GM18951 (cell line): ENCODE results near the gene HEBP1.

Source experiments
- POLR2A ChIP-seq: IDR thresholded peaks from 4 replicates; pipeline ENCODE4 v1.6.1; 2011; ENCODE audit warnings: mild to moderate bottlenecking; ENCODE audit not compliant: insufficient read length, insufficient read depth; ENCODE audit errors: extremely low read depth
- in situ Hi-C: fragments of 300-500 bp; cut with MboI; formaldehyde crosslinking; loops from one replicate; pipeline ENCODE4 v1.12.0; 2022; ENCODE audit warnings: low sequenced_read_pairs, mixed read lengths, inconsistent platforms; ENCODE audit not compliant: unreplicated experiment

The HEBP1 gene

DNA sequence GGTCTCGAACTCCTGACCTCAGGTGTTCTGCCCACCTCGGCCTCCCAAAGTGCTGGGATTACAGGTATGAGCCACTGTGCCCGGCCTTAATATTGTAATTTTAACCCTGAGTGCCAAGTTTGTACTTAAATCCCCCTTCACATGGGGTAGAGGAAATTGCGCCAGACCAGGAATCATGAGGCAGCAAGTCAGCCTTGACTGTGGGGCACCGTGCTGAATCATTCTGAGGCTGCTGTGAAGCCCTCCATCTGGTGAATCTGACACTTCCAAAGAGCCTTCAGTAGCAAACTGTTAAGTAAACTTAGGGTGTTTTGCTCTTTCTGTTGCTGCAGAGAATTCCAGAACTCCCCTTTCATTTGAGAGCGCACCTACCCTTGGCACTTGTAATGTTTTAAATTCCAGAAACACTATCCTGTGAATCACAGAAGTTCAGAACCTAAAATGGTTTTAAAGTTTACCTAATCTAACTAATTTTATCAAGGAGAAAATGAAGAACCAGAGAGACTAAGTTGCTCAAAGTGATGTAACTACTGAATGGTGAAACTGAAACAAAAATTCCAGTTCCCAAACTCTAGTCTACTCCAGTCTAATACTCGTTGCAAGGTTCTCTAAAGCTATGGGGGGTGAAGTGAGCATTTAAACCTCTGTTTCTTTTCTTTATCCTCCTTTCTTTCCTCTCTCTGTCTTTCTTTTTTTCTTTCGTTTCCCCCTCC lies 7.5 kb downstream of the HEBP1 start:
- in situ Hi-C loops = no loop called here
- TF ChIP-seq POLR2A = no peak

- in situ Hi-C loops = no loop called here
- TF ChIP-seq POLR2A = no peak
Observed at GRCh38 chr12:12990700-12991468, 9.2 kb downstream of the HEBP1 start.

GRCh38 chr12:12987421-12987820 lies 12.6 kb downstream of the HEBP1 start:
- TF ChIP-seq POLR2A = no peak
- in situ Hi-C loops = loop anchor here (10.0 kb wide), 1 partner anchor 203 kb away; the partner anchor contains the start of gene APOLD1

DNA sequence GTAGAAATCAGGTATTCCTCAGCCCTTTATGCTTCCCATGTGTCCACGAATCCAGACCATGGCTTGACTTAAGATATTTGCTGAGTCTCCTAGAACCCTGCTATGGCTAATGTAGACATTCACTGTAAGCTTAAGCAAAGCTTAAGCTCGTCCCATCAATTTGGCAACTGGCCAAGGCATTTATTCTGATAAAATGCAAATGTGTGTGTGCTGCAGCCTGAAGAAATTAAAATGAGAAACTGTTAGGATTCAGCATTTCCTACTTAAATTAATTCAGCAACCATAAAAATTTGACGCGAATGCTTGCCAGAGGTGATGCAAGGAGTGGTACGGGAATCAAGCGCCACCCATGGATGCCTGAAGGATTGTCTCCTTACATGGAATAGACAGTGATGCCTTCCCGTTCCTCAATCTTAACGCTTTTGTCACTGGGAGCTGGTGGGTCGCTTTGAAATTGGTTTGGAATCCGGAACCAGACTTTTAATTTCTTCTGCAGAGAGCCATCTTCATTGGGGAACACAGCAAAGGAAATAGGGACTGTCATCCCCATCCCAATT lies 13.2 kb downstream of the HEBP1 start:
- in situ Hi-C loops = loop anchor here (10.0 kb wide), 1 partner anchor 202 kb away; the partner anchor contains the start of gene APOLD1

DNA sequence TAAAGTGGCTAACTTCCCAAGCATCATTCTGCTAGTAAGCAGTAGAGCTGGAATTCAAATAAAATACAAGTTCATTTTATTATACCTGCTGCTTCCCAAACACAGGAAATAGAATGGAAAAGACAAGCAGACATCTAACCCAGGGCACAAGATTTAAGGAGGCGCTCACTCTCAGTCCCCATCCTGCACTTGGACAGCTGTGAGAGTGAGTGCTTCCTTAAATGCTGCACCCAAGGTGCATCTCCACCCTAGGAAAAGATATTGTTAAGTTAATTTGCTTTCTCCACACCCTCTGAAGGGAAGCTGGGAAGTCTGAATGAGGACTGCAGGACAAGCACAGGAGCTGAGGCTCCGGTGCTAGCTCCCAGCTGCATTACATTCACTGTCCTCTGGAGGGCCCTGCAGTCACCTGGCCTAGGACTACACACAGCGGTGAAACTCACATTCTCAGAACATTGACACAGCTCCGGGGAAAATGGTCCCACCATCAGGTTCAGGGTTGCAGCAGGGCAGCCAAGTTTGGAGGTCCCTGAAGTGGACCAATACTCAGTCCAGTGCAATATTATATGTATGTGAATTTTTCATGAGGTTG lies 14.2 kb downstream of the HEBP1 start:
- in situ Hi-C loops = loop anchor here (10.0 kb wide), 1 partner anchor 201 kb away; the partner anchor contains the start of gene APOLD1

More for the DNA sequence above, 13.2 kb downstream of the HEBP1 start:
- no peak for TF ChIP-seq POLR2A

DNA sequence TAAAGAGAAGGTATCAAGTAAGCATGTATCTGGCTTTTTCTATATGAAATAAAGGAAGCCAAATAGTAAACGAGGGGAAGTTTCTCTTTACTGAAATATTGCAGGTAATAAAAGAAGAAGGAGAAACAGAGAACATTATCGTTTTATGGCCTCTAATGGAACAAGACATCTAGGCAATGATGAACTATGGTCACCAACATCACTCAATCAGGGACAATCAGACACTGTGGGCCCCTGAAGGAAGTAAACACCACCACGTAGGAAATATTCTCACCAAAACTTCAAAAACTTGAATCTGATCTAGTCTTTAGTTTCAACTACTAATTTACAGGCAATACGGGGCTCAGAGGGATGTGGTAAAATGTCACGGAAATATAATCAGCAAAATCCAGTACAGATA lies 15.9 kb downstream of the HEBP1 start:
- in situ Hi-C loops = loop anchor here (10.0 kb wide), 1 partner anchor 199 kb away; the partner anchor contains the start of gene APOLD1
- TF ChIP-seq POLR2A = no peak

More for the DNA sequence above, 14.2 kb downstream of the HEBP1 start:
- no peak for TF ChIP-seq POLR2A

- no peak for TF ChIP-seq POLR2A
- in situ Hi-C loops = loop anchor here (10.0 kb wide), 1 partner anchor 199 kb away; the partner anchor contains the start of gene APOLD1
Observed at GRCh38 chr12:12983420-12984035, 16.5 kb downstream of the HEBP1 start.

DNA sequence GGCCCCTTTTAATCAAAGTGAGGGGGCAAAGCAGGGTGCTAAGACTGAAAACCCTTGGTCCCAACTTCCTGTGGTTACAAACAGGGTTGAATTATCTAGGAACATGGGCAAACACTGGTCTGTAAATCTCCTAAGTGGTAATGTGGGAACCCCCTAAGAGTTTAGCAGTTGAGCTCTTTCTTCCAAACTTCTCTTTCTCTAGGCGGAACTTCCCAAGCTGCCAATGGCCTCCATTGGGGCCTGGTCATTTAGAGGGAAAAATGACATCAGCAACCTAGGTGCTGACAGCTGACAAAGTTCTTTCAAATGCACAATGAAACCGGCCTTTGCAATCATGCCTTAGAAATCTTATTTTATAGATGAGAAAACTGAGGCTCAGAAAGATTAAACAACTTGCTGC lies 17.7 kb downstream of the HEBP1 start:
- in situ Hi-C loops = loop anchor here (10.0 kb wide), 1 partner anchor 198 kb away; the partner anchor contains the start of gene APOLD1
- no peak for TF ChIP-seq POLR2A

DNA sequence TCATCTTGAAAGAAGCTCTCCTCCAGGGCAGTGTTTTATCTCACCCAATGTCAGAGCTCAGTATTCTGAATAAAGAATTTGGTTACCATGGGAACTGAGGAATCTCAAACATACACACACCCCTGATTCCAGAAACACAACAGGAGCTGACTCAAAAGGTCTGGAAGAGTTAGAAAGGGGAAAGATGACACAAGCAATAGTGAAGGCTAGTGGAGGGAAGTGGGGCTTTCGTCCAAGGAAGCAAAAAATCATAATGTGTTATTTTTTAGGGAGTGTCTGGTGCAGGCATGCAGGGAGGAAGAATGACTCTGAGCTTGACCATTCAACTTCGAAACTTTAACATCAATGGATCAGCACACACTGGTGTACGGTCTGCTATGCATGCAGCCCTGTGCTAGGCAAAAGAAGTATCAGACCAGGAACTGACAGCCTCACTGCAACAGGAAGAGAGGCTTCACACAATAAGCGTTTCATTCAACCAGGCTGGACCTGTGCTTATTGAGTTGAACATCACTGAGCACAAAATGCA lies 20.3 kb downstream of the HEBP1 start:
- in situ Hi-C loops = loop anchor here (10.0 kb wide), 1 partner anchor 195 kb away; the partner anchor contains the start of gene APOLD1

GRCh38 chr12:12979126-12979525 lies 20.9 kb downstream of the HEBP1 start:
- no peak for TF ChIP-seq POLR2A
- in situ Hi-C loops = no loop called here

More for the DNA sequence above, 20.3 kb downstream of the HEBP1 start:
- TF ChIP-seq POLR2A = no peak

GRCh38 chr12:12977231-12977630 lies 22.8 kb downstream of the HEBP1 start:
- no peak for TF ChIP-seq POLR2A
- in situ Hi-C loops = no loop called here

GRCh38 chr12:12976366-12976765 lies 23.7 kb downstream of the HEBP1 start:
- in situ Hi-C loops = no loop called here
- no peak for TF ChIP-seq POLR2A

DNA sequence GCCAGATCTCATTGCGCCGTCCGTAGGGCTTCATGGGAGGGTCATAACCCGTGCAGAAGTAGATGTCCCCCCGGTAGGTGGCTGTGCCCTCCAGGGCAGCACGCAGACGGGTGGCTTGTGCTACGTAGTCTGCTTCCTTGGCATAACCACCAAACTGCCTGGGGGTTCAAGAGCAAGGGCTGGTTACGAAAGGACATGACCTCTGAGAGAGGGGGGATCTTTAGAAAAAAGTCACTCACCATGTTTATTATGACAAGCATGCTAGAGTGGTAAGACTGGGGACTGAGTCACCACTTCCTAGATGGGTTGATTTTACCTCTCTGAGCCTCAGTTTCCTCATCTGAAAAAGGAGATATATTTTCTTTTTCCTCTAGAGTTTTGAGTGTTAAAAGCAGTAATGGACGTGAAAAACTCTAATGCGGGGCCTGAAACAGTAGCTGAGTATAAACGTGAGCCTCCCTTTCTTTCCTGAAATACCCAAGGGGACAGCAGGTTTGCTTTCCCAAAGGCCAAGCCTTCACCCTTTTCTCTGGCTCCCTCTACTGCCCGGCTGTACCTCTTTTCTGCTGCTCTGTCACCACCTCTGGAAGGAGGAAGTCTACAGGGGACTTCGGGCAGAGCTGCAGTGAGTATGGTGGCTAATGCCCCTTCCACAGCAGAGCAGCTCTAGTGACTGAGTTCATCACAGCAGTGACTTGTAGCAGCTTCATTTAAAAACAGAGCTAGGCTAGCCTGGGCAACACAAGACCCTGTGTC lies 24.6 kb downstream of the HEBP1 start:
- in situ Hi-C loops = no loop called here
- no peak for TF ChIP-seq POLR2A
